Body of pancreas (tissue), 4 donors: ENCODE data around the gene GRP. TPM values are rescaled to one million over a fixed set of nuclear protein-coding genes. Genes with fewer than 3 reads are reported as not detected.

Experiments
- ATAC-seq: fragments of 150-250 bp; one replicate; pipeline ENCODE4 v1.9.1; 2016
- DNase-seq, 4 donors: peaks; one replicate each; pipeline ENCODE4 v3.0.0-alpha.2; 2019
- H3K27ac ChIP-seq, 4 donors: fragments of 200-600 bp; sonication (generic); 1 replicate in 3 of 4; 2 replicates in 1 of 4; pipeline versions ENCODE4 v1.5.1 to v1.6.1; 2016 to 2019; ENCODE audit warnings: mild to moderate bottlenecking in 1 of 4, mixed read lengths in 1 of 4, moderate library complexity in 1 of 4
- H3K27me3 ChIP-seq, 2 donors: fragments of 200-600 bp; sonication (generic); one replicate each; pipeline ENCODE4 v1.6.0; 2016; ENCODE audit warnings: mild to moderate bottlenecking in 1 of 2
- H3K36me3 ChIP-seq, 2 donors: fragments of 200-600 bp; sonication (generic); replicated peaks in 1 of 2; 2 replicates each; pipeline ENCODE4 v1.5.1; 2016; ENCODE audit warnings: low read depth in 2 of 2; ENCODE audit not compliant: insufficient read depth in 1 of 2
- H3K4me1 ChIP-seq: fragments of 200-600 bp; sonication (generic); one replicate; pipeline ENCODE4 v1.6.0; 2016
- H3K4me3 ChIP-seq, 2 donors: fragments of 200-600 bp; sonication (generic); 1 replicate in 1 of 2; 2 replicates in 1 of 2; pipeline ENCODE4 v1.5.1; 2016 to 2019
- H3K9me3 ChIP-seq, 3 donors: fragments of 200-600 bp; sonication (generic); 1 replicate in 2 of 3; 2 replicates in 1 of 3; pipeline ENCODE4 v1.5.1; 2016
- POLR2A ChIP-seq, 3 donors: fragments of 450-650 bp; IDR thresholded peaks; one replicate each; pipeline ENCODE4 v1.6.1; 2016; ENCODE audit warnings: antibody characterized with exemption in 3 of 3, mild to moderate bottlenecking in 2 of 3
- WGBS, 2 donors: methylation state at CpG; one replicate each; pipeline ENCODE4 v1.1.5; 2017; 5-methylcytosine and 5-hydroxymethylcytosine counted together
- intact Hi-C: fragments of 100-400 bp; cut with DNase I; formaldehyde crosslinking; loops from one replicate; pipeline ENCODE4 v1.15.1; 2023
- total RNA-seq, 2 donors: library from RNA; depleted of rRNA; stranded (reverse); fragments of >200 nt; gene quantifications; one replicate each; pipeline ENCODE4 v1.1.0, GENCODE V29; 2016
- TF ChIP-seq, protein P1 (sequence below), 7 experiments: fragments of 450-650 bp in 4 of 7; fragments of 200-600 bp in 3 of 7; sonication (generic) in 3 of 7; IDR thresholded peaks; one replicate each; pipeline ENCODE4 v1.5.1; 2016 to 2019; ENCODE audit warnings: antibody characterized with exemption in 7 of 7

The GRP gene
- total RNA-seq = 1 to 10 TPM in 1 of 2 donors, not detected in 1; 5.2 TPM

DNA sequence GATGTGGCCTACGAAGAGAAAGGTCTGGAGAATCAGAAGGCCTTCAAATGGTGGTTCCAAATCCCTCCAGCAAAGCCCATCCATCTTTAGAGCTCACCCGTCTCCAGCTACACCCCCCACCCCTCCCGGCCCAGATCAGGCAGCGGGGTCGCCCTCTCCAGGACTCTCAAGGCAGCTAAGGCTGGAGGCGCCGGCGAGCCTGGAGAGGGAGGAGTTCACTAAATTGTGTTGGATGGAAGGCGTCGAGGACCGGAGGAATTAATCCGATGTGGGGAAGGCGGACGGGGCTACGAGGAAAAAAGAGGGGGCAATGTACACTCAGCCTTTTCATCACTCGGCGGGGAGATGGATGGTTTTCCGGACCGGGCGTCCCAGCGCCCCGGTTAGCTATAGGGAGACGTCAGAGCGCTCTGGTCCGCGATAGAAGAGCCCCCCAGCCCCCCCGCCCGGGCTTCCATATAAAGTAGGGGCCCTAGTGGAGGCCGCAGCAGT lies at the start of gene GRP:
Gene GRP (plus strand): TSS at position 487 of the 492 bp plus-strand sequence. CDS start 108 bp downstream, outside the sequence.
- no peak within 1 kb of the TSS for H3K4me3 ChIP-seq
- no peaks in the 10 kb centered on the region for H3K27me3 ChIP-seq
- H3K27ac ChIP-seq = no peak within 1 kb of the TSS
- no peaks in the 10 kb centered on the region for H3K9me3 ChIP-seq
- H3K36me3 ChIP-seq = no peaks in the 10 kb centered on the region
- ATAC-seq (no peak), DNase-seq (no peak)
- intact Hi-C loops = no loop called here
- H3K4me1 ChIP-seq = peaks cover 14% of the 10 kb centered on the region
- TF ChIP-seq, protein P1, sequence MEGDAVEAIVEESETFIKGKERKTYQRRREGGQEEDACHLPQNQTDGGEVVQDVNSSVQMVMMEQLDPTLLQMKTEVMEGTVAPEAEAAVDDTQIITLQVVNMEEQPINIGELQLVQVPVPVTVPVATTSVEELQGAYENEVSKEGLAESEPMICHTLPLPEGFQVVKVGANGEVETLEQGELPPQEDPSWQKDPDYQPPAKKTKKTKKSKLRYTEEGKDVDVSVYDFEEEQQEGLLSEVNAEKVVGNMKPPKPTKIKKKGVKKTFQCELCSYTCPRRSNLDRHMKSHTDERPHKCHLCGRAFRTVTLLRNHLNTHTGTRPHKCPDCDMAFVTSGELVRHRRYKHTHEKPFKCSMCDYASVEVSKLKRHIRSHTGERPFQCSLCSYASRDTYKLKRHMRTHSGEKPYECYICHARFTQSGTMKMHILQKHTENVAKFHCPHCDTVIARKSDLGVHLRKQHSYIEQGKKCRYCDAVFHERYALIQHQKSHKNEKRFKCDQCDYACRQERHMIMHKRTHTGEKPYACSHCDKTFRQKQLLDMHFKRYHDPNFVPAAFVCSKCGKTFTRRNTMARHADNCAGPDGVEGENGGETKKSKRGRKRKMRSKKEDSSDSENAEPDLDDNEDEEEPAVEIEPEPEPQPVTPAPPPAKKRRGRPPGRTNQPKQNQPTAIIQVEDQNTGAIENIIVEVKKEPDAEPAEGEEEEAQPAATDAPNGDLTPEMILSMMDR (IDR thresholded peaks at IDR 0.05) = no peak
- no peak for TF ChIP-seq POLR2A (IDR thresholded peaks at IDR 0.05)
- WGBS, 2 donors = 1 to 9% methylated on average over 25 to 29 of the region's 29 CpGs

DNA sequence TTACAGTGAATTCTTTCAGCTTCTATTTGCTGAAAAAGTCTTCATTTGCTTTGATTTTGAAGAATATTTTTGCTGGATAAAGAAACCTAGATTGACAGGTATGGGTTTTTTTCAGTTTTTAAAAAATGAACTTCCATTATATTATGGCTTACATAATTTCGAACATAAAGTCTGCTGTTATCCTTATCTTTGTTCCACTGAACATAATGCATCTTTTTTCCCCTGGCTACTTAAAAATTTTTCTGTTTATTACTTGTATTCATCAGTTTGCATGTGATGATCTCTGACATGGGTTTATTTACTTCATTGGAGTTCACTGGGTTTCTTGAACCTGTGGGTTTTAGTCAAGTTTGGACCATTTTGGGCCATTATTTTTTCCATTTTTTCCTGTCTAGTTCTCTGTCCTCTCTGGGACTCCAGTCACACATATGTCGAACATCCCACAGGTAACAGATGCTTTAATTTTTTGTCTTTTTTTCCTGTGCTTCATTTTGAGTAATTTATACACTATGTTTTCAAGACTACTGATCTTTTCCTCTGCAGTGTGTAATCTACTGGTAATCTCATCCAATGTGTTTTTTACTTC lies 47.2 kb upstream of the GRP start:
- Histone ChIP-seq H3K9me3 (peaks cover 0 to 3% (median 0%) of the 10 kb centered on the region in 3 donors), H3K27ac (no peak overlapping the region), H3K4me3 (no peak overlapping the region), H3K27me3 (no peaks in the 10 kb centered on the region), H3K36me3 (no peaks in the 10 kb centered on the region), H3K4me1 (no peaks in the 10 kb centered on the region)
- ATAC-seq = no peak
- intact Hi-C loops = no loop called here
- TF ChIP-seq POLR2A (IDR thresholded peaks at IDR 0.05) = no peak
- TF ChIP-seq, protein P1 (IDR thresholded peaks at IDR 0.05) = no peak
- DNase-seq = no peak
- 54 to 74% methylated on average over 2 of the region's 2 CpGs for WGBS, 2 donors

DNA sequence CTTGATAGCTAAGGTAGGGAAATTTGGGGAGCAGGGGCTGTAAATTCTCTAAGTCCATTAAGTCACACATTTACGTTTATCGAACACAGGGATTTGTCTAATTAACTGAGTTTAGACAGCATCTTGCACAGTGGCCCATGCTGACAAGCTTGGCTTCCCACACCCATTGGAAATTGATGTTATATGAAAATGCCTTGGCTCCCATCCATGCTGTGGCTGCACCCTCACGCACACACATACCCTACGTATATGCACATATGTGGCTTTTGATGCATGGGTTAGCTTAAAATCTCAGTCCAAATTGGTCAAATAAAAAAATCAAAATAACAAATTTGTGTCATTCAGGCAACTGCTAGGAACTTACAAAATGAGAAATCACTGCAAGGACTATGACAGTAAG lies 42.5 kb upstream of the GRP start:
- H3K4me3 ChIP-seq = no peak overlapping the region
- intact Hi-C loops = no loop called here
- H3K27me3 ChIP-seq = no peaks in the 10 kb centered on the region
- DNase-seq (no peak), ATAC-seq (no peak)
- TF ChIP-seq, protein P1 (IDR thresholded peaks at IDR 0.05) = no peak
- no peak for TF ChIP-seq POLR2A (IDR thresholded peaks at IDR 0.05)
- no peaks in the 10 kb centered on the region for H3K36me3 ChIP-seq
- 89 to 92% methylated on average over 4 of the region's 4 CpGs for WGBS, 2 donors
- H3K27ac ChIP-seq = no peak overlapping the region
- H3K4me1 ChIP-seq = no peaks in the 10 kb centered on the region
- H3K9me3 ChIP-seq = peaks cover 0 to 3% (median 0%) of the 10 kb centered on the region in 3 donors

DNA sequence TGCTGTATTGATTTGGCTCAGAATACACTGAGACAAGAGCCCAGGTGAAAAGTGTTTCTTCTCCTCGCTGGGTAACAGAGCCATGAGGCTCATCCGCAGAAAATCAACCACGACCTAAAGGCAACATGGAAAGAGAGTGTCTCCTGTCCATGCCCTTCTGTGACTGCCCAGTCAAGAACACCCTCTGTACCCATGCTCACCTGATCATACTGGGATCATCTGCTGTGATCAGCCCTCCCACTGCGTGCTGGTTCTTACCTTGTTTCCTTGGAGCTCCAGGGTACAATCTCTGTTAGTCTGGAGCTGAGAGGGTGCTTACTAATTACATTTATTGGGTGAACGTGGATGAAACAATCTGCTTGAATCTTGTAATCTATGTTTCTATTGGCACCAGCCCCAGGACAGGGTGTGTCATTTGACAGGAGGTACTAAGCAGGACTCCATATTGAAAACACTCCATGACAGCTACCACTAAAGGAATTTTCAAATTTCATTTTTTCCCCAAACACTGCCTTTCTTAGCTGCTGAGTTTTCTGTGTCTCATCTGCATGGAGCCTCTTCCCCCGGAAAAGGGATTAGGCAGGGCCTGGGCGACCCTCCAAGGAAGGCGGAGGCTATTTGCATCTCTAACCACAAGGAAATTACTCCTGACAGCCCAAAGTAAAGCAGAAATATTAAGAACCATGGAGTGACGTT lies 39.7 kb upstream of the GRP start:
- Histone ChIP-seq H3K27me3 (no peaks in the 10 kb centered on the region), H3K4me3 (no peak overlapping the region), H3K4me1 (no peaks in the 10 kb centered on the region), H3K36me3 (no peaks in the 10 kb centered on the region), H3K27ac (no peak overlapping the region), H3K9me3 (no peaks in the 10 kb centered on the region)
- intact Hi-C loops = no loop called here
- DNase-seq = no peak
- 60 to 68% methylated on average over 9 of the region's 9 CpGs for WGBS, 2 donors
- no peak for ATAC-seq
- TF ChIP-seq POLR2A (IDR thresholded peaks at IDR 0.05) = no peak
- TF ChIP-seq, protein P1 (IDR thresholded peaks at IDR 0.05) = no peak
